Fibroblast of skin of left quadriceps (primary cell): ENCODE measurements around the gene PRCD.
"Not testable (repeated sequence)": the region's sequence is repeated elsewhere in the genome, so short reads cannot be mapped to it uniquely, and the experiment has no call there.

ENCODE experiments used
- DNase-seq, 2 experiments: peaks; one replicate each; pipeline ENCODE4 v3.0.0-alpha.2; 2013; ENCODE audit warnings: low read depth in 2 of 2

PRCD gene

DNA sequence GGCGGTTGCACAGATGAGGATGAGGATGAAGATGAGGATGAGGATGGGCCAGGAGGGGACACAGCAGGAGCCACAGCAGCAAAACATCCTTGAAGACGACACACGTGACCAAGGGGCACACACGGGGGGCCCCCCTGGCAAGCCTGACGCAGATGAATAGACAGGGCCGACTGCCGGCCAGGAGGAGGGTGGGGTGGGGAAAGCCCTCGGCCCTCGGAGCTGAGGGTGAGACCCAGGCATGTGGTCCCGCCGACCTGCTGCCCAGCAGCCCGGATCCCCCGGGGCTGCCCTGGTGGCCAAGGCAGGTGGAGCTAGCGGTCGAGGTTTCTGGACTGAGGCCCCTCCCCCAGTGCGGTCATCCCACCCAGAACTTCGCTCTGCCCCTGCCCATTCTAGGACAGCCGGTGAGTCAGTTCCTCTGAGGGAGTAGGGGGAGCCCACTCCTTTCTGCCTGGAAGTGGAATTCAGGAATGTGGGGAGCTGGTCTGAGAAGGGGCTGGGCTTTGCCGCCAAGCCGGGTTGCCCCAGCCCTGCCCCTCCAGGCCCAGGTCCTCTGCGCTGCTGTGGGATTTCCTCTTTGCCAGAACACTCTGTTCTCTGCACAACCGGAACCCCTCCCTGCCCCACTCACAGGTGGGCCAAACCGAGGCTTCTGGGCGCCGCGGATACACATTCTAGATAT, 12.3 kb upstream of the PRCD start:
- peak in 1 of 2 experiments; percentile 27 for DNase-seq

DNA sequence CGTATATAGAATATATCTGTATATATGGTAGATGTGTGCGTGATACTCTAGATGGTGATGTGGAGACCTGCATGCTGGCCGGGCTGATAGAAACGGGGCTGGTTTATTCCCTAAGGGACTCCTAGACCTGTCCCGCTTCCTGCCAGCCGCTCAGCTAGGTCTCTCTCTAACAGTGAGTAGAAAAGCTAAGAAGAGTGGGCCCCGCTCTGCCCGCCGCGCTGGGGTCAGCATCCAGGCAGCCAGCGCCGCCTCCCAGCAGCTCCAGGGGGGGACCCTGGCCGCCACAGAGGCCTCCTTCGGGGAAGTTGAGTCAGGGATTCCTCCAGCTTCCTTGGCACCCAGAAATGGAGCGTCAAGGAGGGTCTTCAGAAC, 11.7 kb upstream of the PRCD start:
- DNase-seq = no peak

- no peak for DNase-seq
Measured at GRCh38 chr17:76528528-76529223, 11.2 kb upstream of the PRCD start.

DNA sequence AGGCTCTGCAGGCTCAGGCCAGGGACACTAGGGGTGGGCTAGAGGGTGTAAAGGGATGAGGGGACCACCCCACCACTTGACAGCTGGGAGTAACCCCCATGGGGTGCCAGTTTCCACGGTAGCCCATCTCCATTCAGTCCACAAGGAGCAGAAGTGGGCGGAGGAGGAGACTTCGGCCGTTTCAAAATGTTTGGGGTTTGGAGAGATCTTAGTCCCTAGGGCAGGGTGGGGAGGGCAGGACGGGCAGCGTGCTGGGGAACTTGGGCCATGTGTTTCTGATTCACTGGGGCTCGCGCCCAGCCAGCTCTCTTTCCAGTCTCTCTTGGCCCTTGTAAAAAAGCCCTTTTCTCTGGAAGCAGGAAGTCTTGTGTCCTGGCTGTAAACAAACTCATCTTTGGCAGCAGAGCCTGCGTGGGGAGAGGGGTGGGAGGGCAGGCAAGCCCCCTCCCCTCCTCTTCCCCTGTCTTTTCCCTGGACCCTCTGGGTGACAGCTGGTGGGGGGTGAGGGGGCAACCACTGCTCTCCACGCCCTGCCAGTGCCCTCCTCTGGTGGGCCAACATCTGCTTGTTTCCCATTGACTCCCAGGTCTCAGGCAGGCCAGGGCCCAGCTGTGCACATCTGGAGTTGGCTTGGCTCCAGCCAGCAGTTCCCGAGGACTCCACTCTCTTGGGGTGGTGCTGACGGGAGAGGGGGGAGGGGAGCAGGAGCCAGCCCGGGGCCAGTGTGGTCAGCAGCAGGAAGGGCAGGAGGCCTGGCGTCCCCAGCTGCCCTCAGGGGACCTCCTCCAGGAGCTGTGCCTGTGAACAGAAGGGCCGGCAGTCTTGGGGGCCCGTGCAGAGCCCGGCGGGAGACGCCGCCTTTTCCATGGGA, 10.4 kb upstream of the PRCD start:
- peak in 1 of 2 experiments; percentile 50 for DNase-seq

GRCh38 chr17:76530095-76530723, 9.6 kb upstream of the PRCD start:
- DNase-seq = no peak

- no peak for DNase-seq
Measured at GRCh38 chr17:76530811-76531485, 8.9 kb upstream of the PRCD start.

GRCh38 chr17:76531486-76532038, 8.3 kb upstream of the PRCD start:
- no peak for DNase-seq

GRCh38 chr17:76532072-76532651, 7.7 kb upstream of the PRCD start:
- no peak for DNase-seq

DNA sequence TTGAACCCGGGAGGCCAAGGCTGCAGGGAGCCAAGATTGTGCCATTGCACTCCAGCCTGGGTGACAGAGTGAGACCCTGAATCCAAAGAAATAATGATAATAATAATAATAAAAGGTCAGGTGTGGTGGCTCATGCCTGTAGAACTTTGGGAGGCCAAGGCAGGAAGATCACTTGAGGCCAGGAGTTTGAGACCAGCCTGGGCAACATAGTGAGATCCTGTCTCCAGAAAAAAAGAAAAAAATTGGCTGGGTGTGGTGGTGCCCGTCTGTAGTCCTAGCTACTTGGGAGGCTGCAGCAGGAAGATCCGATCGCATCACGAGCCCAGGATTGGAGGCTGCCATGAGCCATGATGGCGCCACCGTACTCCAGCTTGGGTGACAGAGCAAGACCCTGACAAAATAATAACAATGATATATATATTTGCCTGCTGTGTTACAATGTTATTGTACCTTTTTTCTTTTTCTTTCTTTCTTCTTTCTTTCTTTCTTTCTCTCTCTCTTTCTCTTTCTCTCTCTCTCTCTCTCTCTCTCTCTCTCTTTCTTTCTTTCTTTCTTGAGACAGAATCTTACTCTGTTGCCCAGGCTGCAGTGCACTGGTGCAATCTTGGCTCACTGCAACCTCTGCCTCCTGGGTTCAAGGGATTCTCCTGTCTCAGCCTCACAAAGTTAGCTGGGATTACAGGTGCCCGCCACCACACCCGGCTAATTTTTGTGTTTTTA, 6.0 kb upstream of the PRCD start:
- not testable (repeated sequence) for DNase-seq

GRCh38 chr17:76534831-76535732, 4.8 kb upstream of the PRCD start:
- DNase-seq = no peak

- no peak for DNase-seq
Measured at GRCh38 chr17:76535788-76536510, 3.9 kb upstream of the PRCD start.

DNA sequence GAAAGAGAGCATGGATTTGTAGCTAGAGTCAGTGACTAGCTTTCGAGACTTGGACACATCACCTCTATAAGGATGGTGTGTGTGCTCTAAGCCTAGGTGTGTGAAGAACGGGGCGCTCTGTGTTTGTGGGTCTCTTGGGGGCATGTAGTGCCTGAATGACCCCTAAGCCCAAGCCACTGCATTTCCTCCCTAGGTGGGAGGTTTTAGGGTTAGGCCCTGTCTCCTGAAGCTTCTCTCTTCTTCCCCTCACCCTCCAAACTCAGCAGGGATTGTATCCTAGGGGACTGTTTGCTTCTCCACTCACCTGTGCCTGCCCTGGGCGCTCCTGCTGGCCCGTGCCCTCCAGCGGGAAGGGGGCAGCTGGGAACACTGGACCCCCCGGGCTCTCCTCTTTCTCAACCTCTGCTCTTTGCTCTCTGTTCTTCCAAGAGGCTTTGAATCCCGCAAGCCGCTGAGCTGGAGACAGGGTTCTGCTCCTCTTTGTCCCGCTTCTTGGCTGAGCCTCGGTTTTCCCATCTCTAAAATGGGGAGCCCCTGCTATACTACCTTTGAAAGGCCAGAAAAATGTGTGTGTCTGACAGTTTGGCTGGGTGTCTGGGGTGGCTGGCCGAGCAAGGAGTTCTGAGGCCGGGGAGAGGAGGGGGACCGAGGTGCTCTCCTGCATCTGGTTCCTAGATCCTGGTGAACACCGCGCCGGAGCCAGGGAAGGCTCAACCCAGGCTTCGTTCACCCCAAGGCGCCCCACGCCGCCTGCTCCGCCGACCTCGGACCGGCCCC, 3.1 kb upstream of the PRCD start:
- no peak for DNase-seq

DNA sequence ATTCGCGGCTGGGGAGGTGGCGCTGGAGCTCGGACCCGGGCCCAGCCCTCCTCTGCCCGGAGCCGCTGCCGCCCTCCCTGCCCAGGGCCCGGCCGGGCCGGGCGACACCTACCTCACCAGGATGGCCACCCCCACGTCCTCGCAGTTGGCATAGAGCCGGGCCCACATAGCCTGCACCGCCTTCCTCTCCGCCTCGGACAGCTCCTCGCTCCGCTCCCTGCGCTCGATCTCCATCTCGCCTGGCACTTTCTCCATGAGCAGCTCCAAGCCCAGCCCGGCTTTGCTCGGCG, 2.6 kb upstream of the PRCD start:
- no peak for DNase-seq

- DNase-seq = no peak
Measured at GRCh38 chr17:76537578-76538280, 2.1 kb upstream of the PRCD start, which contains the start of gene CYGB. CYGB (minus strand) TSS chr17:76537709; CDS start chr17:76537542, 167 bp downstream.

GRCh38 chr17:76538281-76538931, 1.4 kb upstream of the PRCD start:
- DNase-seq = no peak

DNA sequence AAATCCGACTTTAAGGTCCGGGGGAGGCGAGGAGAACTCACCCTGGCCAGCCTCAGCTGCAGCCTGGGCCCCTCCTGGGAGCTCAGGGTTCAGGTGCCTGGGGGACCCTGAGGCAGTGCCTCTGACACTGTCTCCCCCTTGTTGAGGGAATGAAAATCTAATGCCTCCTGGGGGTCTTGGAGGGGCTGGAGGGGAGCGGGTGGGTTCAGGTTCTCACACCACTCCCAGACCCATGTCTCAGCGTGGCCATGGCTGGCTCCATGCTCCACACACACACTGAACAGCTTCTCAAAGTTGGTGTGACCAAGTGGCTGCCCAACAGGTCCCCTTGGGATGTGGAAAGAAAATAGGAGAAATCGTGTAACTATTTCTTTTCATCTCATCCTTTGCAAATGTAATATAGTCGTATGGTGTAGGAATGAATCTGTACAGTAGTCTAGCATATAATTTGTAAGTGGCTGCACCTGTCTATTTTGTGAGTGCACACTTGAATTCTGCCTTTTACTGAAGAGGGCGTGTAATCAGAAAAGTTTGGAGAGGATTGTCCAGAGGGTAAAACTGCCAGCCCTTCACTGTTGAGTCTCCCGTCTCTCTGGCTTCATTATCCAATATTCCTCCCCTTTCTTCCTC, 788 bp upstream of the PRCD start:
- DNase-seq = no peak
